Neutrophil (primary cell): ENCODE data around the gene HHIPL2.
"Not testable (repeated sequence)": the region's sequence is repeated elsewhere in the genome, so short reads cannot be mapped to it uniquely, and the experiment has no call there.

Source experiments
- H3K27ac ChIP-seq: fragments of 200-600 bp; sonication (generic); 2 replicates; pipeline ENCODE4 v1.5.1; 2016; ENCODE audit warnings: mild to moderate bottlenecking, moderate library complexity
- H3K27me3 ChIP-seq: fragments of 200-600 bp; sonication (generic); 2 replicates; pipeline ENCODE4 v1.6.0; 2016; ENCODE audit warnings: mild to moderate bottlenecking
- H3K36me3 ChIP-seq: fragments of 200-600 bp; sonication (generic); 2 replicates; pipeline ENCODE4 v1.5.1; 2017
- H3K4me1 ChIP-seq, 2 experiments: fragments of 200-600 bp in 1 of 2; sonication (generic) in 1 of 2; 1 replicate in 1 of 2; 2 replicates in 1 of 2; pipeline versions ENCODE4 v1.5.1 to v1.6.1; 2013 to 2016; ENCODE audit warnings: low read depth in 1 of 2, low read length in 1 of 2, mild to moderate bottlenecking in 1 of 2, moderate library complexity in 1 of 2; ENCODE audit not compliant: control insufficient read depth in 1 of 2, insufficient read depth in 1 of 2
- H3K4me3 ChIP-seq, 2 experiments: fragments of 200-600 bp in 1 of 2; sonication (generic) in 1 of 2; 1 replicate in 1 of 2; 2 replicates in 1 of 2; pipeline ENCODE4 v1.5.1; 2013 to 2016; ENCODE audit warnings: low read depth in 1 of 2, low read length in 1 of 2, mild to moderate bottlenecking in 1 of 2, moderate library complexity in 1 of 2
- H3K9me3 ChIP-seq: fragments of 200-600 bp; sonication (generic); 2 replicates; pipeline ENCODE4 v1.5.1; 2016

Gene HHIPL2

GRCh38 chr1:222472776-222473540, 74.9 kb downstream of the HHIPL2 start:
- H3K27ac ChIP-seq, H3K9me3 ChIP-seq, H3K4me1 ChIP-seq, H3K27me3 ChIP-seq, H3K4me3 ChIP-seq, H3K36me3 ChIP-seq: not testable (repeated sequence)
